Measurements from ENCODE around the gene TP73. TPM values are rescaled to one million over a fixed set of nuclear protein-coding genes. Genes with fewer than 3 reads are reported as not detected.
A peak's percentile ranks its signal among the peaks of the same experiment; 100 is the strongest.
"Not testable (repeated sequence)": the region's sequence is repeated elsewhere in the genome, so short reads cannot be mapped to it uniquely, and the experiment has no call there.

Gene TP73
- total RNA-seq, 1 donor from 2014 or later: not detected

DNA sequence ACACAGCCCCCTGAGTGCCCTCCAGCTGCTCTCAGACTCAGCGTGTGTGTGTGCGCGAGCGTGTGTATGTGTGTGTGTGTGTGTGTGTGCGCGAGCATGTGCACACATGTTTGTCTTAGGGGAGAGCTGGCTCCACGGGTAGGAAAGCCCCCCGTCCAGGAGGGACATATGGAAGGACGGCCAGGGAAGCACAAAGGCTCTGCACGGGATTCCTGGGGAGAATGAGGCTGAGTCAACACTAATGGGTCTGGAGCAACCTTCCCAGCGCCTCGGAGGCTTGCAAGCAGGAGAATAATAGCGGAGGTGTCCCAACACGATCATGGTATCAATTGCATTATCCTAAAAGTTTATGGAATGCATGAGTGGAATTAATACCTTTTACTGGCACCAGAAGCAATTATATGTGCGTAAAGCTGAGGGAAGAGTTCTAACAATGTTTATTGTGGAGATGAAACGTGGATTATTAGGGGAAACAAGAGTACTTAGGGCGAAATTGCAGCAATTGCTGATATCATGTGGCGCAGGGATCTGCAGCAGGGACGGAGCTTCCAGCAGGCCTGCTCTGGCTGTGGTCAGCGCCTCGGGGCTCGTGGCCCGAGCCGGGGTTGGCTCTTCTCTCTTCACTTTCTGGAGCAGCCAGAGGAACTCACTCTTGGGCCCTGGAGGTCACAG is 59.6 kb downstream of the TP73 start:
- ATAC-seq (no peak), DNase-seq (ENCODE audit: low spot score) (no peak)
- intact Hi-C loops (cut with DNase I): no loop called here

DNA sequence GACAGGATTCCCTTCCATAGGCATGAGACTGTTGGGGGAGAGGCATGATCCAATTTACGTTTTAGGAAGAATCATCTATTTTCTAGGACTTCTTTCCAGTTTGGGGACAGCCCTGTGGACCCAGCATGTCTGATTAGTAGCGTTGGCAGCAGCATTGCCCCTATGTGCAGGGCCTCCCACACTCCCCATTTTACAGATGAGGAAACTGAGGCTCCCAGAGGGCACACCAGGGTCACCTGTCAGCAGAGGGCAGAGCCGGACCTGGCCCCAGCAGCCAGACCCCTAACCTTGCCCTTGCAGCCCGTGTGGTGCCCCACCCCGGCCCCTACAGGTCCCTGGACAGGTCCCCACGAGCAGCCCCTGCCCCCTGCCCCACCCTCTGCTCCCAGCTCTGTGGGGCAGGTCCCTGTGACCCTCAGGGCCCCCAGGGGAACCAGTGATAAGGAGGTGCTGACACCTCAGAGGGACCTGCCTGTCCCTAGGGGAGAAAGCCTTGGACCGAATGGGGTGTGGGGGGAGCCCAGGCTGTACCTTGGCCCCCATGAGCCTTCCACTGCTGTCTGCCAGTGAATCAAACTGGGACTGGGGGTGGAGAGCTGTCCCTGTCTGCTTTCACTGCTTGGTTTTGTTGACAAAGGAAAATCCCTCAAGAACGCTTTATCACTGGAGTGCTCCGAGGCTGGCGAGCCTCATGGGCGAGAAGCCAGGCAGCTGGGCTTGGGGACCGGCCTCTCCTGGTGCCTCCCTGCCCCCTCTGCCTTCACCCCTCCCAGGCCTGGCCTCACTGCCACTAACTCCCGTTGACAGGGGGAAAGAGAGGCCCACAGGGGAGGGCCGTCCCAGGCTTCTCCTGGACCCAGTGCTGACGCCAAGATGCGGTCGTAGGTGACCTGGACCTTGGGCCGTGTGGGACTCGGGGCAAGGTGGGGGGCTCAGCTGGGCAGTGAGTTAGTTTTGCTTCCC is 60.5 kb downstream of the TP73 start:
- DNase-seq (ENCODE audit: low spot score) (no peak), ATAC-seq (no peak)
- intact Hi-C loops (cut with DNase I): no loop called here

DNA sequence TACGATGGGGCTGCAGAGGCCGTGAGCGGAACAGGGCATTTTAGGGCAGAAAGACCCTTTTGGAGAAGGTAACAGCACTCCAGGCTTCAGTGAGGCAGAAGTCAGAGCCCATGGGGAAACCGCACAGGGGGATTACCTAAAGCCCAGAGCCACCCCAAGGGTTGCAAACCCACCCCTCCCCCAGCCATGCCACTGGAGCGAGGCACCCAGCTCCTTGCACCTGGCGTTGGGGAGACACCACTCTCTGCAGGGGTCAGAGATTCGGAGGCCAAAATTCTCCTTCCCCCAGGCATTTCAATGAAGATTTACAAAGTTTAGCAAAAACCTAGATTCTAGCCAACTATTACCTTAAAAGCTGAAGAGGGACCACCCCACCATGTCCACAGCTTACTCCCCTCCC is 61.5 kb downstream of the TP73 start:
- ATAC-seq (no peak), DNase-seq (ENCODE audit: low spot score) (no peak)
- intact Hi-C loops (cut with DNase I): no loop called here

DNA sequence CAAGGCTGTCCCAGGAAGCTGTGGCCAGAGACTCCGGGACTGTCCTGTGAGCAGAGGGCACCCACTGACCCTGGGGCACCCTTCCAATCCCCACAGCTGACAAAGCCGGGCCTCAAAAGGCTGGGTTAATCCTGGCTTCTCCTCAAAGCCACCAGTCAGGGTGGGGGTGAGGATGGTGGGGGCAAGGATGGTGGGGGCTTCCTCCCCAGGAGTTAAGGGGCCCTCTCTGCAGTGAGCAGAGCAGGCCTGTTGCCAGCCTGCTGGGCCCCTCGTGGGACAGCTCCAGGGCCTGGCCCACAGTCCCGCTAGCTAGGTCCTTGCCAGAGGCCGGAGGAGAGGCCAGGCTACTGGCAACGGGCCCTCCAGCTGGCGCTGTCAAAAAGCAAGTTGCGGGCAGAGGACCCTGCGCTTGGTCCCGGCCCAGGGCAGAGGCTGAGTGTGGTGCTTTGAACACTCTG is 62.0 kb downstream of the TP73 start:
- intact Hi-C loops (cut with DNase I): no loop called here
- DNase-seq (ENCODE audit: low spot score): no peak
- no peak for ATAC-seq

DNA sequence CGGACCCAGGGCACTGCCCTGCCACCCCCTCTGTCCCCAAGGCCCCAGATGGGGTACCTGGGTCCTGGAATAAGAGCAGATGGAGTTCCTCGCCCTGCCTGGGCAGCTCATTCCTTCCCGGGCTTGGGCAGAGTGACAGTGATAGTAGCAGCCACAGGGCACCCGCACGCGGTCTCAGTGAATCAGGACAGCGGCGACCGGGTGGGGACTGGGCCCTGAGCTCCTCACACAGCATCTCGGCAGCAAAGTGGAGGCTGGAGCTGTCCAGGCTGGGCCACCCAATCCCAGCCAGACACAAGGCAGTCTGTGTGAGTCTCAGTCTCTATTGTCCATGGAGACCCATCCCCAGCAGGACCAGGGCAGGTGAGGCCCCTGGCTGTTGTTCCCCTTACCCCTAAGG is 62.5 kb downstream of the TP73 start:
- DNase-seq (ENCODE audit: low spot score): no peak
- intact Hi-C loops (cut with DNase I): no loop called here
- no peak for ATAC-seq

DNA sequence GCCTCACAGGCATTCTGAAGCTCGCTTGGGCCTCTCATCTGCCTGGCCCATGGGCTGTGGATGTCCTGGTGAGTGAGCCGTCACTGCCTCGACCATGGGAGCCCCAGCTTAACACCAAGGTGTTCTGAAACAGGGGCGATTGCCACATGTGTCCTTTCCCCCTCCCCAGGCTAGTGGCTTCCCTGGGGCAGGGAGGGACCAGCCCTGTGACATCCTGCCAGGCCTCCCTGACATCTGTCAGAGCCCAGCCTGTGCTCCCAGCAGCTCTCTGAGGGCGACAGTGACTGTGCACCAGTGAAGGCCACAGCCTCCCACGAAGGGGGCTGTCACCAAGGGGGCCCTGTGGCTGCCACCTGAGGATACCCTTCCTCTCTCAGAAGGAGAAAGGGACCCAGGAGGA is 64.0 kb downstream of the TP73 start:
- DNase-seq (ENCODE audit: low spot score) (no peak), ATAC-seq (no peak)
- intact Hi-C loops (cut with DNase I): no loop called here

DNA sequence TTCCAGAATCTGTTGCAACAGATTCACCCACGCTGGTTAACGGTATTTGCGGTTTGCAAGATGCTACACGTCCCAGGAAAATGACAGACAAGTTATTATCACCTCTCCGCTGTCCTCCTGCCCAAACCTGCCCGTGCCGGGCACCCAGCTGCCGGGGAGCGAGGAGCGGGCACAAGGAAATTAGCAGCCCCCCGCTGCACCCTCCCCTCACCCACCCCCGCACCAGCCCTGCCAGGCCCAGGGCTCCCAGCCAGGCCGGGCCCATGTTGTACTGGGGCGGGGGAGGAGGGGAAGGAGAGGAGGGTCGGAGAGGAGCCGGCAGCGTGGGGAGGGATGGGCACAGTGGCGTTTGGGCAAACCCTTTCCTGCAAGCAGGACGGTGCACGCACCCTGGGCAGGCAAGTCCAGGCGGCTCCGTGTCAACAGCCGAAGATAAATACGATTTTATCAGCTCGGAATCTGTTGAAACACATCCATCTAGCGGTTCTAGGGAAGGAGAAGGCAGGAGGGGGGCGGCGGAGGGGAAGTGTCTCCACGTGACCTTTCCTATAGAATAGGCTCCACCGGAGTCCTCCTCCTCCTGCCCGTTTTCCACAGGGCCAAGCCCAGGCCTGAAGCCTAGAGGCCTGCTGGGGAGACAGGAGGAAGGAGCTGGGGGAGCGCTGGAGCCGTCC is 64.9 kb downstream of the TP73 start:
- intact Hi-C loops (cut with DNase I): no loop called here
- DNase-seq (ENCODE audit: low spot score): no peak
- ATAC-seq: no peak

DNA sequence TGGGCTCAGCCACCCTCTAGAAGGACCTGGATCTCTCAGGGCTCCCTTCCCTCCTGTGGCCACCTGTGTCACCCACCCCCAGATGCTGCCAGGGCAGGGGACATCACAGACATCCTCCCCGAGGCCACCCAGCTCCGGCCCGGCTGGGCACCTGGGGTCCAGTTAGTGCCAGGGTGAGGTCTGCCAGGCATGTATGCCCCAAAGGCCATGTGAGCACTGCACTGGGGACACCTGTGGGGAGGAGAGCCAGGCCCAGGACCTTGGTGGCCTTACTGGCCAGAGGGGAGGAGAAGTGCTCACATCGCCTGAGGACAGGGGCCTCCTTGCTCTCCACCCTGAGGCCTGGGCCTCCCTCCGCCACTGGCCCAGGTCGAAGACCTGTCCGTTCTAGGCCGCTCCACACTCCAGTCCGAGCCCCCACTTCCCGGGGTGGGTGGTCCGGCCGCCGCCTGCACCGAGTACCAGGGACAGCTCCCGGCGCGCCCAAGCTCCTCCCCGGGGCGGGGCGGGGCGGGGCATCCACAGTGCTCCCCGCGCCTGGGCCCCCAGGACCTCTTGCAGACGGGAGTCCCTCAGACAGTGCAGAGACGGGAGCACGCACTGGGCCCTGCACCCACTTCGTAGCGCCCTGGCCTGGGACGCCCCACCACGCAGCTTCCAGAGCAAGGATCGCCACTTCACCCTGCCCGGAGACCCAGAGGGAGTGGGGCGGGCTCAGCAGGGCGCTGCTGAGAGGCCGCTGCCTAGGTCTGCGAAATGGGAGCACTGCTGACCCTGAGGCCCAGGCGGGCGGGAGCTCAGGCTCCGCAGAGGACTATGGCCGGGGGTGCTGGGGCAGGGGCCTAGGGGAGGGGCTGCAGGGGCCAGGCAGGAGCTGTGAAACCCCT is 65.6 kb downstream of the TP73 start:
- no peak for ATAC-seq
- intact Hi-C loops (cut with DNase I): no loop called here

DNA sequence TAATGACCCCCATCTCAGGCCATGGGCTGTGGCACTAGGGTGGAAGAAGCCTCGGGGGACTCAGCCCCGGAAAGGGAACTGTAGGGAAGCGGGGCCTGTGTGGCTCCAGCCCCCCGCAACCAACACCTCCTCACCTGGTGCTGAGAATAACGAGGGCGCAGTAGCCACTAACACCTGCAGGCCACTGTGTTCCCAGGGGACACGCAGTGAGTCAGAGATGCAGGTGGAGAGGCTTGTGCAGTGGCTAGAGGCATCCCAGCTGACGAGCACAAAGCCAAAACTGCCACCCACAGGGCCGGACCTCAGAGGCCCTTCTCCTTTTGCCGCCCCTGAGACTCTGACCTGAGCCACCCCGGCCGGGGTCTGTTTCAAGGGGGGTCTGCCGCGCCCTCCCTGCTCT is 66.4 kb downstream of the TP73 start:
- ATAC-seq (no peak), DNase-seq (ENCODE audit: low spot score) (no peak)
- intact Hi-C loops (cut with DNase I): no loop called here

More for the DNA sequence above, 65.6 kb downstream of the TP73 start:
- DNase-seq (ENCODE audit: low spot score): no peak

DNA sequence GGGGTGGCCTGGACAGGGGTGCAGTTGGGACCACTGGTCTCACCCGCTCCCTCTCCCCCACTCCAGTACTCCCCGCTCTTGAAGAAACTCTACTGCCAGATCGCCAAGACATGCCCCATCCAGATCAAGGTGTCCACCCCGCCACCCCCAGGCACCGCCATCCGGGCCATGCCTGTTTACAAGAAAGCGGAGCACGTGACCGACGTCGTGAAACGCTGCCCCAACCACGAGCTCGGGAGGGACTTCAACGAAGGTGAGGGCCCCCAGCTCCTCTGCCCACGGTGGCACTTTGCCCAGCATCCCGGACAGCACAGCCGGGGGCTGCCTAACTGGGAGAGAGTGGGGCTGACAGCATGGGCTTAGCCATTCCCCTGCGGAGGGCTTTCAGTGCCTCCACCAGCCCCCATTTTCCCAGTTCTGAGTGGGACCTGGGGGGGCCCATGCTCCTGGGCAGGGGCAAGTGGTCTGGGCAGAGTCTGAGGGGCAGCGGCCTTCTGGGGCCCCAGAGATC is 69.7 kb downstream of the TP73 start:
- DNase-seq (ENCODE audit: low spot score): no peak
- no peak for ATAC-seq
- intact Hi-C loops (cut with DNase I): no loop called here

DNA sequence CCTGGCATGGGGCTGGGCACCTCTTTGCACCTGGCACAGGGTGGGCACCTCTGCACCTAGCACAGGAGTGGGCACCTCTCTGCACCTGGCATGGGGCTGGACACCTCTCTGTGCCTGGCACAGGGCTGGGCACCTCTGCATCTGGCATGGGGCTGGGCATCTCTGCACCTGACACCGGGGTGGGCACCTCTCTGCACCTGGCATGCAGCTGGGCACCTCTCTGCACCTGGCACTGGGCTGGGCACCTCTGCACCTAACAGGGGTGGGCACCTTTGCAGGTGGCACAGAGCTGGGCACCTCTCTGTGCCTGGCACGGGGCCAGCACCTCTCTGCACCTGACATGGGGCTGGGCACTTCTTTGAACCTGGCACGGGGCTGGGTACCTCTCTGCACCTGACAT is 70.5 kb downstream of the TP73 start:
- DNase-seq (ENCODE audit: low spot score) (no peak), ATAC-seq (no peak)
- intact Hi-C loops (cut with DNase I): no loop called here

DNA sequence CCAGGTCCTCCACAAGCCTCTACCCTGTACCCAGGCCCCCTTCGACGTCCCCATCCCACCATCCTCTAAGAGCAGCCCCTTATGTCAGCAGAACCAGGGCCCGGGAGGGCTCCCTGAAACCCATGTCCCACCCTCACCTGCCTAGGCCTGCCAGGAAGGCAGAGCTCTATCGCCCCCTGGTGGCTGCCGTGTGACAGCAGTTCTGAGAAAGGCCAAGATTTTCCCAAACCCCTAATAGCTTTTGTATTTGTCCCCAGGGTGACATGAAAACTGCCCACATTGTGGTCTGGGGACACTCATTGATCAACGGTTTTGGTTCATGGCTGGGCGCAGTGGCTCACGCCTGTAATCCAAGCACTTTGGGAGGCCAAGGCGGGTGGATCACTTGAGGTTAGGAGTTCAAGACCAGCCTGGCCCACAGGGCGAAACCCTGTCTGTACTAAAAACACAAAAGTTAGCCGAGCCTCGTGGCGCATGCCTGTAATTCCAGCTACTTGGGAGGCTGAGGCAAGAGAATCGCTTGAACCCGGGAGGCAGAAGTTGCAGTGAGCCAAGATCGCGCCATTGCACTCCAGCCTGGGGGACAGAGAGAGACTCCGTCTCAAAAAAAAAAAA is 72.2 kb downstream of the TP73 start:
- ATAC-seq: peak; percentile 31
- intact Hi-C loops (cut with DNase I): not testable (repeated sequence)

DNA sequence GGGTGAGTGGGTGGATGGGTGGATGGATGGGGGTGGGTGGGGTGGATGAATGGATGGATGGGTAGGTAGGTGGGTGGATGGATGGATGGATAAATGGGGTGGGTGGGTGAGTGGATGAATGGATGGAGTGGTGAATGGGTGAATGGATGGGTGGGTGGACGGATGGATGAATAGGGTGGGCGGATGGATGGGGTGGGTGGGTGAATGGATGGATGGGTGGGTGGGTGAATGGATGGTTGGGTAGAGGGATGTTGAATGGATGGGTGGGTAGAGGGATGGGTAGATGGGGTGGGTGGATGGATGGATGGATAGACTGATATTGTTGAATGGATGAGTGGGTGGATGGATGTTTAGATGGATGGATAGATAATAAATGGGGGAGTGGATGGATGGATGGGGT is 73.0 kb downstream of the TP73 start:
- intact Hi-C loops (cut with DNase I): no loop called here
- no peak for ATAC-seq
- DNase-seq (ENCODE audit: low spot score): no peak

More for the DNA sequence above, 72.2 kb downstream of the TP73 start:
- DNase-seq (ENCODE audit: low spot score): peak; percentile 87

DNA sequence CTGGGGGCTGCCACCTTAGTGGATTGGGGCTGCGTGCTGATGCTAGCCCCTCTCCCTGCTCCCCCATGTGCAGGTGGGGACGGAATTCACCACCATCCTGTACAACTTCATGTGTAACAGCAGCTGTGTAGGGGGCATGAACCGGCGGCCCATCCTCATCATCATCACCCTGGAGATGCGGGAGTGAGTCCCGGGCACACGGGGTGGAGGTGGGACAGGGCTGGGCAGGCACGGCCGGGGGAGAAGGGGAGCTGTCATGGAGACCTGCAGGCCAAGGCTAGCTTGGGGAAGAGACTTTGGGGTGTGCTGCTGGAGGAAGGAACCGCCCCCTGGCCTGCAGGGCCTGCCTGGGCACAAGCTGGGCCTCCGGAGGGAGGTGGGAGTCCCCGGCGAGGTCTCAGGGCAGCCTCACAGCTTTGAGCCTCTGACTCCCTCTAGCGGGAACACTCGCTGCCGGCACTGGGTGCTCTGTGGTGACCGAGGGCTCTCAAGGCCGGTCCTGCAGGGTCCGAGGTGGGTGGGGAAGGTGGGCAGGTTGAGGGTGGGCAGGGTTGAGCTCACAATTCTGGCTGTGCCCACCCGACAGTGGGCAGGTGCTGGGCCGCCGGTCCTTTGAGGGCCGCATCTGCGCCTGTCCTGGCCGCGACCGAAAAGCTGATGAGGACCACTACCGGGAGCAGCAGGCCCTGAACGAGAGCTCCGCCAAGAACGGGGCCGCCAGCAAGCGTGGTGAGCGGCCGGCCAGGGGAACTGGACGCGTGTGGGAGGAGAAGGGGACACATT is 74.9 kb downstream of the TP73 start:
- ATAC-seq: no peak
- intact Hi-C loops (cut with DNase I): no loop called here

DNA sequence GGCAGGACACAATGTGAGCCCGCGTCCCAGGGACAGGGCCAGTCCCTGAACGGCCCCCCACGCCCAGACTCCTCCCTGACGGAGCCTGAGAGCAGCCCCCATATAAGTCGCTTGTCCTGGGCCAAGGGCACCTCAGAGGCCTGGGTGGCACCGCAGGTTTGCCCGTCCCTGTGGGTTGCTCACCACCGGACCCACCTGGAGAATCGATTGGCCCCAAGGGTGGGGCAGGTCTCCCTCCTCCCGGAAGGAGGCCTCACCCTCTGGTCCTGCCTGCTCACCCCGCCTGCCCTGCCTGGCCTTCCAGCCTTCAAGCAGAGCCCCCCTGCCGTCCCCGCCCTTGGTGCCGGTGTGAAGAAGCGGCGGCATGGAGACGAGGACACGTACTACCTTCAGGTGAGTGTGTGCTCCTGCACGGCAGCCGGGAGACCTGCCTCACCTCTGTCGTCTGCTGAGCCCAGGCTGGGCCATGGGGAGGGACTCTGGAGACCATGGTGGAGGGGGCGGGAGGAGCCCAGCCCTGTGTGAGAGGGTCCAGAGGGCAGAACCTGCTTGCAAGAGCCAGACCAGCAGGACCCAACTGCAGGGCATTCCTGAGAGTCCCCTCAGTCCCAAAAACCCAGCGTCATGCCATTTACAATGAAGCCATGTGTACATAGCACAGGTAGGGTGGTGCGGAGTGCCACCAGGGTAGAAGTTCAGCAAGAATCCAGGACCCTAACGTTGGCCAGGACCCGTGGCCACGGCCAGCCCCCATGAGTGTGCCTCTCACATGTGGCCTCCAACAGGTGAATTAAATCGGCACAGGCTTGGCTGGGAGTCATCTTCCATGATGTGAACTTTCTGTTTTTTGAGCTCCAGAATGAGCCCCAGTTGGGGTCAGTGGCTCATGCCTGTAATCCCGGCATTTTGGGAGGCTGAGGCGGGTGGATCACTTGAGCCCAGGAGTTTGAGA is 75.8 kb downstream of the TP73 start:
- ATAC-seq: no peak
- intact Hi-C loops (cut with DNase I): no loop called here

More for the DNA sequence above, 74.9 kb downstream of the TP73 start:
- DNase-seq (ENCODE audit: low spot score): no peak

More for the DNA sequence above, 75.8 kb downstream of the TP73 start:
- DNase-seq (ENCODE audit: low spot score): no peak
